ENCODE data around the gene IFNA7. TPM values are rescaled to one million over a fixed set of nuclear protein-coding genes. Genes with fewer than 3 reads are reported as not detected.

IFNA7 gene
- total and polyA plus RNA-seq, 2 of the 4 experiments (the other 2 are of a cell fraction): not detected

- dilution Hi-C loops (cut with HindIII; ENCODE audit: low sequenced_read_pairs, unreplicated experiment) (no loop called here), in situ Hi-C loops (cut with MboI; ENCODE audit: low sequenced_read_pairs) (no loop called here), intact Hi-C loops (cut with micrococcal nuclease) (no loop called here)
- ATAC-seq (ENCODE audit: low read depth) (peak; percentile 60), DNase-seq (peak; percentile 1)
- Histone ChIP-seq H2BK20ac (ENCODE audit: low read depth, low read length) (no peak overlapping the region), H3K9ac (ENCODE audit: low read depth, low read length) (no peak overlapping the region), H3K4me1 (ENCODE audit: control insufficient read depth, insufficient read depth, low read length) (no peaks in the 10 kb centered on the region), H2BK5ac (ENCODE audit: low read depth, low read length, poor library complexity, severe bottlenecking) (no peak overlapping the region), H4K20me1 (ENCODE audit: insufficient read depth, low read length) (no peaks in the 10 kb centered on the region), H3K9me1 (ENCODE audit: insufficient read depth, low read length) (no peaks in the 10 kb centered on the region), H3K4ac (ENCODE audit: low read depth, low read length) (no peak overlapping the region), H3K27me3 (ENCODE audit: control insufficient read depth, insufficient read depth, low read length) (no peaks in the 10 kb centered on the region), H3K56ac (ENCODE audit: extremely low read depth, insufficient read depth, low read length) (no peak overlapping the region), H4K5ac (ENCODE audit: low read depth, low read length) (no peak overlapping the region), H3K23ac (ENCODE audit: low read depth, low read length) (no peak overlapping the region), H3K4me2 (ENCODE audit: low read depth, low read length) (no peak overlapping the region), H3K14ac (replicated peaks; ENCODE audit: low read depth, low read length) (no peak overlapping the region), H3K79me1 (ENCODE audit: low read depth in 1 of 2, low read length in 2 of 2) (no peaks in the 10 kb centered on the region), H2AK5ac (ENCODE audit: low read depth, low read length) (no peak overlapping the region), H3K27ac (ENCODE audit: insufficient read depth, low read length) (no peak overlapping the region), H2BK120ac (ENCODE audit: low read depth, low read length) (no peak overlapping the region), H3K4me3 (ENCODE audit: insufficient read depth, low read depth, low read length) (no peak overlapping the region), H4K8ac (ENCODE audit: low read depth in 2 of 2, low read length in 2 of 2) (no peak overlapping the region), H3K18ac (ENCODE audit: low read depth, low read length) (no peak overlapping the region), H4K91ac (ENCODE audit: insufficient read depth, low read depth, low read length) (no peak overlapping the region), H2AFZ (replicated peaks; ENCODE audit: low read length, poor library complexity) (no peak overlapping the region), H3K9me3 (ENCODE audit: control insufficient read depth, insufficient read depth, low read length) (no peaks in the 10 kb centered on the region), H3K36me3 (ENCODE audit: control insufficient read depth, insufficient read depth, low read length) (no peaks in the 10 kb centered on the region), H2AK9ac (replicated peaks; ENCODE audit: low read depth, low read length, poor library complexity) (no peak overlapping the region), H2BK15ac (ENCODE audit: low read depth, low read length) (no peak overlapping the region)
- ChIA-PET POLR2A (ENCODE audit: unreplicated experiment) (no interaction called here), CTCF (no interaction called here)
- BruUV-seq (replicated peaks): no TSS peak
- no peak for TF ChIP-seq ELK1 (IDR thresholded peaks at IDR 0.05; ENCODE audit: borderline replicate concordance, low read depth, low read length)
- TF ChIP-seq MAZ (IDR thresholded peaks at IDR 0.05; ENCODE audit: borderline replicate concordance, low read depth, low read length): no peak
- TF ChIP-seq USF2 (IDR thresholded peaks at IDR 0.05; ENCODE audit: low read depth, low read length): no peak
- TF ChIP-seq SMC3 (IDR thresholded peaks at IDR 0.05; ENCODE audit: low read depth, low read length): no peak
- no peak for TF ChIP-seq CTCF (conservative IDR thresholded peaks at IDR 0.05; ENCODE audit: low read depth, low read length)
- TF ChIP-seq BHLHE40 (IDR thresholded peaks at IDR 0.05; ENCODE audit: low read depth, low read length): no peak
- TF ChIP-seq MXI1 (IDR thresholded peaks at IDR 0.05; ENCODE audit: borderline replicate concordance, low read depth, low read length): no peak
- TF ChIP-seq RCOR1 (IDR thresholded peaks at IDR 0.05; ENCODE audit: insufficient replicate concordance, low read length): no peak
- no peak for TF ChIP-seq CEBPB (IDR thresholded peaks at IDR 0.05; ENCODE audit: low read depth, low read length)
- no peak for TF ChIP-seq CHD1 (IDR thresholded peaks at IDR 0.05; ENCODE audit: low read depth, low read length)
- no peak for TF ChIP-seq RFX5 (IDR thresholded peaks at IDR 0.05; ENCODE audit: low read depth, low read length)
- WGBS, 2 experiments (ENCODE audit: extremely low coverage in 2 of 2, insufficient read length in 1 of 2): no CpG with 5 or more reads among the region's 3 CpGs
Observed at GRCh38 chr9:21154018-21154608, 47.9 kb downstream of the IFNA7 start.
